AG09309 (cell line): ENCODE measurements around the gene GJC1.

Experiments used
- DNase-seq: peaks from one replicate; pipeline ENCODE4 v3.0.0-alpha.2; 2010; ENCODE audit warnings: low read depth
- H3K4me3 ChIP-seq: 2 replicates; pipeline ENCODE4 v1.5.1; 2011; ENCODE audit warnings: mild to moderate bottlenecking, low read depth, low read length, moderate library complexity; ENCODE audit not compliant: control insufficient read depth
- TF ChIP-seq, protein P1 (sequence below): IDR thresholded peaks from 2 replicates; pipeline ENCODE4 v1.5.1; 2011; ENCODE audit warnings: mild to moderate bottlenecking, low read depth, low read length, inconsistent platforms; ENCODE audit not compliant: insufficient read depth, control insufficient read depth; ENCODE audit errors: missing control alignments

GJC1 gene

DNA sequence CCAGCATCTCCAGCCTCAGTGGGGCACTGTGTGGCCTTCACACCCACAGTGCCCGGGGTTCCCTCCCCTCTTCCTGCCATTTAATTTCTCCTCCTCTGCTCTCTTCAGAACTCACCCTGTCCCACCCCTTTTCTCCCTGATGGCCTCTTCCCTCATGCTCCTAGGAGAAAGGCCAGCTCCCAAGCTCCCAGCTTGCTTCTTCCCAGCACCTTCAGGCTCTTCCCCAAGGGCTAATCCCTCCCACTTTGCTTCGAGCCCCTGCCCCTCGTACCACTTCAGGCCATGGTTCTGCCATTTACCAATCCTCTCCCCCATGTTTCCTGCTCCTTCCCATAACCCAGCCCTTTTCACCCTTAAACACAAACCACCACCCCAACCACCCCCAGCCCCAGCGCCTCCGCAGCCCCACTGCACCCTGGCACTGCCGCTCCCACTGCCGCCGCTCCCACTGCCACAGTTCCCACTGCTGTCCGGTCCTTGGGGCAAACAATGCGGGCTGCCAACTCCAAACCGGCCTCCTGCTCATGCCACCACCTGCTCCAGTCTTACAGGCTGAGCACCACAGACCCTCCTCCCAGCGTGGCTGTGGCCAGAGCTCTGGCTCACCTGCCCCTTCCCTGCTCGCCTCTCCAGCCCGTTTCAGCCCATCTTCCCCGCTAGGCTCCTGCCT, 42.7 kb downstream of the GJC1 start:
- TF ChIP-seq, protein P1, sequence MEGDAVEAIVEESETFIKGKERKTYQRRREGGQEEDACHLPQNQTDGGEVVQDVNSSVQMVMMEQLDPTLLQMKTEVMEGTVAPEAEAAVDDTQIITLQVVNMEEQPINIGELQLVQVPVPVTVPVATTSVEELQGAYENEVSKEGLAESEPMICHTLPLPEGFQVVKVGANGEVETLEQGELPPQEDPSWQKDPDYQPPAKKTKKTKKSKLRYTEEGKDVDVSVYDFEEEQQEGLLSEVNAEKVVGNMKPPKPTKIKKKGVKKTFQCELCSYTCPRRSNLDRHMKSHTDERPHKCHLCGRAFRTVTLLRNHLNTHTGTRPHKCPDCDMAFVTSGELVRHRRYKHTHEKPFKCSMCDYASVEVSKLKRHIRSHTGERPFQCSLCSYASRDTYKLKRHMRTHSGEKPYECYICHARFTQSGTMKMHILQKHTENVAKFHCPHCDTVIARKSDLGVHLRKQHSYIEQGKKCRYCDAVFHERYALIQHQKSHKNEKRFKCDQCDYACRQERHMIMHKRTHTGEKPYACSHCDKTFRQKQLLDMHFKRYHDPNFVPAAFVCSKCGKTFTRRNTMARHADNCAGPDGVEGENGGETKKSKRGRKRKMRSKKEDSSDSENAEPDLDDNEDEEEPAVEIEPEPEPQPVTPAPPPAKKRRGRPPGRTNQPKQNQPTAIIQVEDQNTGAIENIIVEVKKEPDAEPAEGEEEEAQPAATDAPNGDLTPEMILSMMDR = no peak
- DNase-seq = no peak
- no peak overlapping the region for H3K4me3 ChIP-seq

DNA sequence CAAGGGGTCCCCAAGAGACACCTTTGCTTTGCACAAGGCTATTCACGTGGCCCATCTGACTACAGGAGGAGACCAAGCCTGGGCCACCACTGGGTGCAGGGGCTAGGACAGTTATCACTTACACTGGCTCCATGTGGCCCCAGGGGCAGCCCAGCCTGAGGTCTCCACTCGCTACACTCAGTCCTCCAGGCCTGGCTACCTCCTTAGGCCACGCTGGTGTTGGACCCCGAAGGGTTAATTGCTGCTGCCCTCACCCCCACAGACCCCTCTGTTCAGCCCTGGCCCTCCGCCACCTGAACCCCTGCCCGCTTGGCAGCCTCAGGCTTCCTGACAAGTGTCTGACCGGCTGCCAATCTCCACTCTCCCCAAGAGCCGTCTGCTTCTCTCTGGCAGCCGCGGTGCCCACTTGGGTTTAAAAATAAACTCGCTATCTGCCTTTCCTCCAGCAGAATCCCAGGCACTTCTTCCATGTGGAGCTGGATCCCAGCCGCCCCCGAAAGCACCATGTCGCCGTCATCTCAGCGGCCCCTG, 43.5 kb downstream of the GJC1 start:
- no peak overlapping the region for H3K4me3 ChIP-seq
- TF ChIP-seq, protein P1 = no peak
- no peak for DNase-seq

DNA sequence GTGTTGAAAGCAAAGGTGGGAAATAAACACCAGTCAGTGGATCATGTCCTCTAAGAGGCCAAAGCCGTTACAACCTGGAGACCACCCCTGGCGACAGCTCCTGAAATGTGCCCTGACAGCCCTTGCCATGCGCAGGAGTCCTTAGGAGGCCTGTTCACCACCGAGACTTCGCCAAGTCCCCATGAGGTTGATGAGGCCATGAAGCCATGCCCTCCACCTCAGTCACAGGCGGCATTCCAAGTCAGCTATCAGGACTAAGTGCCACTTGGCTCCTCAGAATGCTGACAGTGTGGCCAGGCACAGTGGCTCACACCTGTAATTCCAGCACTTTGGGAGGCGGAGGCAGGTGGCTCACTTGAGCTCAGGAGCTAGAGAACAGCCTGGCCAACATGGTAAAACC, 44.2 kb downstream of the GJC1 start:
- no peak overlapping the region for H3K4me3 ChIP-seq
- TF ChIP-seq, protein P1 = no peak
- no peak for DNase-seq

DNA sequence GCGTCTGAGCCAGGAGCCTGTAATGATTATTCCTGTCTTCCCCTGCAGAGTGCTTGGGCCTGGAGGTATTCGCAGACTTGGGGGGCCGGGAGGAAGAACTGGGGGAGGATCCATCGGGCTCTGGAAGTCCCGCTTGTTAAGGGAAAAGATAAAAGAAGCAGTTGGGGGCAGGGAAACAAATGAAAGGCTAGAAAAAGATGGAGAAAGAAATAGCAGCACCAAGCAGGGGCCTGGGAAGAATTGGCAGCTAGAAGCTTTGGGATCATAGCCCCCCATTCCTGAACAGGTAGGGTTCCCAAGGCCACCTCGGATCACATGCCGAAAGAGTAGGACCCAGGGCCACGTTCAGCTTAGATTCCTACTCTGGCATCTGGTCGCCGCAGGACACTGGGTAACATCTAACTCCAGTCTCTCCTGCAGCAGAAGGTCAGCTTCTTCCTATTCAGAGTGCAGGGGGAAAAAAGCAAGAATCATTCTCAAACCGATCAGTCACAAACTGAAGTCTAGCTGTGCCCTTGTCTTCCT, 47.7 kb downstream of the GJC1 start:
- TF ChIP-seq, protein P1 = no peak
- no peak overlapping the region for H3K4me3 ChIP-seq
- DNase-seq = no peak

DNA sequence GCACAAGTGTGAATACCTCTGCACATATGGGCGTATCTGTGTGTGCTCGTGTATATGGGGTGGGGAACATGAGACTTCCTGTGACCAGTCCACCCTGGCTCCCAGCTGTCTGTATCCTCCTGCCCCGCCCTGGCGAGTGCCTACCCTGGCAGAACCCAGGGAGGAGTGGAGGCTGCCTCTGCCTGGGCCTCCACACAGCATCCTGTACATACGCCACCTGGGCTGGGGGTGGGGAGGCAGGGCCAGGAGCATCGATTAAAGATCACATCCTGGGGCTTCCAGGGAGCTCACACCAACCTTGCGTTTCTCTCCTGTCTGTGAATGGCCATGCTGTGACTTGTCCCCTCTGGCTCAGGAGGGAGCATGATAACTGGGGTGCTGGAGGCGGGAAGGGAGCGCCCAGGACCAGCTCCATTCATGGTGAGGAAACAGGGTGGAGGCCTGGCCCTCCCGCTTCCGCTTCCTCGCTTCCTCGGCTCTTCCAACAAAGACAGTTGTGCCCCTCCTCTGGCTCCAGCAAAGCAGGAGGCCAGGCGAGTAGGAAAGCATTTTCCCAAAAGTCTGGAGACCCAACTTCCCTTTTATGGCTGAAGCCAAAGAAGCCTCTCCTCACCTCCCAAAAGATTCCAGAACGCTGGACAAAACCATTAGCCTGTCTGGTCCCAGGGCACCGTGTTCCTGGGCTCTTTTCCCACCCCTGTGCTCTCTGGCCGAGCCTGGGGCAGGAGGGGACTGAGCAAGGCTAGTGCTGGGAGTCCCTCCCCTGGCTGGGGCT, 48.3 kb downstream of the GJC1 start:
- TF ChIP-seq, protein P1 = no peak
- no peak for DNase-seq
- H3K4me3 ChIP-seq = no peak overlapping the region

DNA sequence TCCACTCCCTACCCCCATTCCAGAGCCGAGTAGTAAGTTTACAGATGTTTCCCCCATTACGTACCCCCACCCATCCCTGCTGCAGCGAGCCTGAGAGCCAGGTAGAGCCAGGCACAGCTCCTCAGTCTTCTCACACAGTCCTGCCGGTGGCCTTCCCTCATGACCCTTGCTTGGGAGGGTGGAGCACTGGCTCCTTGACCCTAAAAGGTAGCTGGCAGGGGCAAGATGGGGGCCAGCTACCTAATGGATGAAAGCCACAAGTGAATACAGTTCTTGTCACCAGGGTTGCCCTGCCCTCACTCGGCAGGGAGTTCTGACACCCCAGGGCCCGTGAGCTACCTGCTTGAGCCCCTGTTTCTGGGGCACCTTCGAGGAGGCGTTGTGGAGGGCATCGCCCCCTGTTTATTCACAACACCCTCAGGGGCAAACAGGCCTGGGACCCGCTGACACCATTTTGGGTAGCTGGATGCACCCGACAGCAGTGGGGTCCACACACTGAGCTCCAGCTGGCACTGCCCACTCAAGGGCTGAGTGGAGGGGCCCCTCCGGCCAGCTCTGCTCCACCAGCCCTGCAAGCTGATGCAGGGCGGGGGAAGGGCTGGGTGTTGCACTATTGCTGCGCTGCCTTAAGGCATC, 49.1 kb downstream of the GJC1 start:
- DNase-seq = no peak
- H3K4me3 ChIP-seq = no peak overlapping the region
- TF ChIP-seq, protein P1 = no peak
